K562 (cell line): ENCODE results near the gene RILP. TPM values are rescaled to one million over a fixed set of nuclear protein-coding genes. Genes with fewer than 3 reads are reported as not detected.

Source experiments
- ATAC-seq: fragments of 200-7000 bp; cut with Tn5 transposase; 3 replicates; pipeline ENCODE4 v1.9.1; 2020; ENCODE audit warnings: moderate library complexity
- BruUV-seq: library from RNA; stranded (reverse); fragments of 400-500 nt; replicated peaks from 2 replicates; lab custom pipeline; 2021; lab: Mats Ljungman, UMichigan
- CTCF ChIA-PET: fragments of 300-600 bp; formaldehyde crosslinking; extraction: SDS; loops from one replicate; lab custom pipeline; 2021; ENCODE audit warnings: low intra/inter-chr PET ratio; lab: Yijun Ruan, JAX
- POLR2A ChIA-PET: fragments of 300-600, 350-650 bp; sonication (Branson Sonifier 250); formaldehyde crosslinking; extraction: SDS; loops from one replicate; lab custom pipeline; 2021; ENCODE audit warnings: antibody characterized with exemption, inconsistent platforms; lab: Yijun Ruan, JAX
- DNase-seq, 4 experiments: peaks; one replicate each; pipeline versions ENCODE4 v3.0.0 to v3.0.0-alpha.2; 2011 to 2018; ENCODE audit warnings: low spot score in 3 of 4, mixed read lengths in 3 of 4; ENCODE audit errors: extremely low read depth in 1 of 4
- FAIRE-seq: peaks from 2 replicates; lab custom pipeline; 2011; peaks lifted over from hg19 to GRCh38; lab: Jason Lieb, UNC
- H2AFZ ChIP-seq: 2 replicates; pipeline ENCODE4 v1.6.0; 2011; ENCODE audit warnings: low read depth, low read length, control low read depth, inconsistent platforms
- H3K27ac ChIP-seq: fragments of 200-600 bp; 3 replicates; pipeline ENCODE4 v1.8.0; 2011; ENCODE audit warnings: low read depth, mild to moderate bottlenecking, control low read depth, inconsistent platforms, low read length, moderate library complexity, mixed read lengths; ENCODE audit errors: extremely low read depth
- H3K27me3 ChIP-seq, 2 experiments: fragments of 300-600 bp in 1 of 2; 2 replicates in 1 of 2; 3 replicates in 1 of 2; pipeline versions ENCODE4 v1.6.0 to v1.8.0; 2011; ENCODE audit warnings: inconsistent platforms in 2 of 2, low read length in 2 of 2, mild to moderate bottlenecking in 1 of 2, mixed read lengths in 1 of 2, moderate library complexity in 1 of 2; ENCODE audit not compliant: control insufficient read depth in 2 of 2, insufficient read depth in 2 of 2
- H3K36me3 ChIP-seq: fragments of 300-600 bp; 3 replicates; pipeline ENCODE4 v1.8.0; 2011; ENCODE audit warnings: mild to moderate bottlenecking, low read length, inconsistent platforms; ENCODE audit not compliant: control insufficient read depth, insufficient read depth
- H3K4me1 ChIP-seq, 2 experiments: fragments of 200-600 bp in 1 of 2; replicated peaks in 1 of 2; 2 replicates in 1 of 2; 3 replicates in 1 of 2; pipeline versions ENCODE4 v1.5.1 to v1.8.0; 2011; ENCODE audit warnings: inconsistent platforms in 2 of 2, low read length in 2 of 2, mild to moderate bottlenecking in 1 of 2, mixed read lengths in 1 of 2, moderate library complexity in 1 of 2; ENCODE audit not compliant: control insufficient read depth in 2 of 2, insufficient read depth in 2 of 2
- H3K4me2 ChIP-seq: 2 replicates; pipeline ENCODE4 v1.6.1; 2011; ENCODE audit warnings: low read length, control low read depth, inconsistent platforms, mixed read lengths; ENCODE audit not compliant: insufficient read depth
- H3K4me3 ChIP-seq: fragments of 200-600 bp; sonication (generic), shearing (Covaris generic); 2 replicates; pipeline ENCODE4 v1.5.1; 2016; ENCODE audit warnings: control low read depth, inconsistent platforms
- H3K79me2 ChIP-seq: fragments of 200-600 bp; 3 replicates; pipeline ENCODE4 v1.8.0; 2011; ENCODE audit warnings: low read length, inconsistent platforms; ENCODE audit not compliant: control insufficient read depth, insufficient read depth
- H3K9ac ChIP-seq, 2 experiments: 2 replicates each; pipeline versions ENCODE4 v1.6.0 to v1.6.1; 2011; ENCODE audit warnings: low read depth in 2 of 2, low read length in 2 of 2, control low read depth in 1 of 2, inconsistent platforms in 1 of 2, mild to moderate bottlenecking in 1 of 2, mixed read lengths in 1 of 2; ENCODE audit not compliant: insufficient read depth in 1 of 2
- H3K9me1 ChIP-seq: one replicate; pipeline ENCODE4 v1.6.0; 2011; ENCODE audit warnings: inconsistent platforms, mild to moderate bottlenecking, low read length, moderate library complexity; ENCODE audit not compliant: control insufficient read depth, insufficient read depth
- H3K9me3 ChIP-seq: replicated peaks from 2 replicates; pipeline ENCODE4 v1.5.1; 2011; ENCODE audit warnings: low read depth, low read length, inconsistent platforms; ENCODE audit not compliant: control insufficient read depth, insufficient read depth
- H4K20me1 ChIP-seq: replicated peaks from 2 replicates; pipeline ENCODE4 v1.6.1; 2011; ENCODE audit warnings: low read length, inconsistent platforms, mixed read lengths; ENCODE audit not compliant: control insufficient read depth, insufficient read depth
- CCNT2 ChIP-seq: IDR thresholded peaks from 2 replicates; pipeline ENCODE4 v1.6.1; 2011; ENCODE audit warnings: borderline replicate concordance, low read depth, mild to moderate bottlenecking, moderate library complexity, mixed read lengths, low read length; ENCODE audit not compliant: insufficient read length; ENCODE audit errors: extremely low read depth
- CXXC5 ChIP-seq: fragments of 250-450 bp; sonication (Bioruptor Pico); IDR thresholded peaks from 2 replicates; pipeline ENCODE4 v1.8.0; 2022; ENCODE audit warnings: inconsistent platforms, mild to moderate bottlenecking, moderate library complexity
- ZEB2 ChIP-seq: fragments of 450-650 bp; IDR thresholded peaks from 2 replicates; pipeline ENCODE4 v1.6.1; 2016
- WGBS: fragments of 100-300 bp; shearing (Covaris generic); methylation state at CpG from one replicate; pipeline ENCODE4 v1.1.6; 2016; ENCODE audit warnings: low coverage, mixed read lengths; ENCODE audit not compliant: insufficient coverage; ENCODE audit errors: missing lambda C conversion rate; 5-methylcytosine and 5-hydroxymethylcytosine counted together
- in situ Hi-C: fragments of 300-500 bp; cut with MboI; formaldehyde crosslinking; loops from 4 replicates; pipeline ENCODE4 v1.15.0; 2018; ENCODE audit warnings: inconsistent platforms, mixed read lengths
- intact Hi-C: fragments of 100-400 bp; cut with micrococcal nuclease; formaldehyde crosslinking; loops from 2 replicates; pipeline ENCODE4 v1.14.2; 2022
- polyA plus RNA-seq, 8 experiments: library from polyadenylated mRNA; depleted of rRNA in 4 of 8; stranded (reverse) in 5 of 8; unstranded in 3 of 8; fragments of >200 nt; fragmentation: Nextera tagmentation in 2 of 8; fragmentation: Illumina TruSeq in 1 of 8; extraction: Ambion mirVana in 2 of 8; extraction: Trizol in 1 of 8; gene quantifications; 2 replicates each; pipeline versions ENCODE4 v1.2.1 to v1.2.3, GENCODE V29; 2011 to 2014; ENCODE audit warnings: inconsistent platforms in 1 of 8, missing spikeins in 1 of 8
- total RNA-seq, 7 experiments: library from RNA; depleted of rRNA in 6 of 7; stranded (reverse); fragments of >200 nt in 6 of 7; fragmentation: Illumina TruSeq in 2 of 7; extraction: Trizol in 2 of 7; gene quantifications; 2 replicates each; pipeline versions ENCODE4 v1.2.1 to v1.2.3, GENCODE V29; 2011 to 2021; ENCODE audit warnings: low replicate concordance in 1 of 7
- TF ChIP-seq, protein P1 (sequence below): fragments of 250-450 bp; sonication (Bioruptor Pico); IDR thresholded peaks from 2 replicates; pipeline ENCODE4 v1.5.0; 2021; ENCODE audit warnings: mild to moderate bottlenecking, moderate library complexity
- TF ChIP-seq, protein P2 (sequence below), 2 experiments: fragments of 450-650 bp in 1 of 2; sonication (generic) in 1 of 2; formaldehyde crosslinking in 1 of 2; IDR thresholded peaks; 2 replicates each; pipeline versions ENCODE4 v1.7.1 to v1.9.0; 2016 to 2022; ENCODE audit warnings: inconsistent platforms in 1 of 2, mild to moderate bottlenecking in 1 of 2, missing genetic modification reagents in 1 of 2

The RILP gene
- total and polyA plus RNA-seq, 9 of the 15 experiments (the other 6 are each of a cell fraction or from before 2014, with no cell fraction given), result 0.75 to 54.9 (median 27.8) TPM

- TF ChIP-seq, protein P1, sequence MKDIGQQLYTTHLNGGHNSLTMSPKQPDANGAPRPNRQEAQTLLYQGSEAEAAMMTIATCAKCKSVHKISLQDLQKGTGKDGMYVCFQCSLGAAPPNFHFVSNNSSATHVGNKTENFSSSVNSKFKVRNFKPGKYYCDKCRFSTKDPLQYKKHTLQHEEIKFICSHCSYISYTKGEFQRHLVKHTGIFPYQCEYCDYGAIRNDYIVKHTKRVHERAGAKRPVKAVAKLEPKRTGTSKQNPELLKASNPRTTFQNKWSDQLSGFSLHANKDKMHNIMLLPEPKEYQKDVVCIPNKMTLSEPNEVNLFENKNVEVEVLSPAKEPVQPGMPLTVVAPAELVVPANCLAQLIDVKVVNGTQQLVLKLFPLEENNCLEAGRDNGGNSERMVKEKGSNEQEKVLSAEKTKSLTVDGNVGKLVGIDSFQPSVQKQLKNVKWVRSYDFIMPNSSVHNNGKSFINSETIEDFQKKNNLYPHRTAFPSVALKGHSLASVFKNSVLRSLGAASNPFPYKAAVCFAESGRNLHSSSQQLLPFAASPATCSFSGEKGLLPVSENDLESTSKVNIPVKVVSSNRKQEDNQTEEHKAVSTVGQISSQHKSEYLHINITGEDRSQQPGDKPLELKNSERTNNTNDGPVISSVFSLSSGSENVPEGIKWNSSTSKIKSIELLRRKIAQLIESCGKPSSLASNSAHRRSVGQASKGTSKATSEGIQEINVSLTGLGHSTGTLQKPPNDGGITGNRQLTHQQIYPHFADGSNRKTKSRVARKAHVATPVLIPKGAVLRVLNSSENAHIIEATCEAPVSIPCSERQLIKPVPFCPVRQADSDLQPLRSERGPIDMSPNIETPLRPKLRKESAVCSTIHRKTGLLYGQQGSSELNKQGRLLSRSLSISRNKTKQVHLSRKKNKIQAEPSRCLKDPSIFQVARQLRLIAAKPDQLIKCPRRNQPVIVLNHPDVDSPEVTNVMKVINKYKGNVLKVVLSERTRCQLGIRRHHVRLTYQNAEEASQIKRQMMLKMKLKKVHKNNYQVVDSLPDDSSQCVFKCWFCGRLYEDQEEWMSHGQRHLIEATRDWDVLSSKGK (CRISPR knock-in tag), result no peak
- TF ChIP-seq CCNT2 (peak; percentile 59), CXXC5 (CRISPR knock-in tag) (peak; percentile 60; the same call in 1 of the 2 replicates)
- TF ChIP-seq, all 486 proteins: peak for 35
Observed at GRCh38 chr17:1648173-1648962, 1.3 kb downstream of the RILP start (continued).

DNA sequence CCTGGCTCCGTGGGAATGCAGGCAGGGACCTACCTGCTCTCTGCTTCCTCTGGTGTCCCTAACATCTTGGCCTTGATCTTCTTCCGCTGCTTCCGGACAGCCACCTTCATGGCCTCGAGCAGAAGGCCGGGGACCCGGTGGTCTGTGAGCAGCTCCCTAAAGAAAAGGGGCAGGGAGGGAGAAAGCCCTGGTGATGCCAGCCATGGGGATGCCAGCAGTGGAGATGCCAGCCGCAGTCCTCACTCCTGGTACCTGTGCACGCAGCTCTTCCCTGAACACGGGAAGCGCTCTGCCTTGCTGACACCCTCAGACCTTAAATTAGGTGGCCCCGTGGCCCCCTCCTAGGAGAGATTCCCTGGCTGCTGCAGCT, 1.9 kb downstream of the RILP start:
- in situ Hi-C loops (no loop called here), intact Hi-C loops (no loop called here)
- DNase-seq (no peak), ATAC-seq (no peak), FAIRE-seq (no peak)
- Histone ChIP-seq H3K36me3 (peaks cover 47% of the 10 kb centered on the region), H4K20me1 (0 out of 2 replicates have a peak, but pooled peaks cover 2% of the 10 kb centered on the region), H3K9me1 (no peaks in the 10 kb centered on the region), H3K27me3 (no peaks in the 10 kb centered on the region), H3K9ac (peak overlapping the region; percentile 84 to 97; a peak in 3 of 4 replicates), H3K4me1 (peaks cover 21 to 68% of the 10 kb centered on the region in 2 experiments), H3K4me3 (peak overlapping the region; percentile 55; the same call in 1 of the 2 replicates), H3K79me2 (peaks cover 12% of the 10 kb centered on the region; the same call in 2 of the 3 replicates), H3K4me2 (peak overlapping the region; percentile 84), H3K9me3 (no peaks in the 10 kb centered on the region), H2AFZ (no peak overlapping the region), H3K27ac (no peak overlapping the region; the same call in 1 of the 3 replicates)
- BruUV-seq, result no TSS peak
- CTCF ChIA-PET, result interaction anchor here (1.5 kb wide), 1 partner anchor 73 kb away, joined by 8 read pairs; no protein-coding TSS in a partner anchor
- 80% methylated on average over 4 of the region's 11 CpGs for WGBS
- POLR2A ChIA-PET, result interaction anchor here (0.8 to 2.8 kb wide), 3 partner anchors 11 to 17 kb away, joined by 3 to 15 read pairs (median 6); no protein-coding TSS in a partner anchor
- no peak for TF ChIP-seq ZEB2
- TF ChIP-seq, protein P2, sequence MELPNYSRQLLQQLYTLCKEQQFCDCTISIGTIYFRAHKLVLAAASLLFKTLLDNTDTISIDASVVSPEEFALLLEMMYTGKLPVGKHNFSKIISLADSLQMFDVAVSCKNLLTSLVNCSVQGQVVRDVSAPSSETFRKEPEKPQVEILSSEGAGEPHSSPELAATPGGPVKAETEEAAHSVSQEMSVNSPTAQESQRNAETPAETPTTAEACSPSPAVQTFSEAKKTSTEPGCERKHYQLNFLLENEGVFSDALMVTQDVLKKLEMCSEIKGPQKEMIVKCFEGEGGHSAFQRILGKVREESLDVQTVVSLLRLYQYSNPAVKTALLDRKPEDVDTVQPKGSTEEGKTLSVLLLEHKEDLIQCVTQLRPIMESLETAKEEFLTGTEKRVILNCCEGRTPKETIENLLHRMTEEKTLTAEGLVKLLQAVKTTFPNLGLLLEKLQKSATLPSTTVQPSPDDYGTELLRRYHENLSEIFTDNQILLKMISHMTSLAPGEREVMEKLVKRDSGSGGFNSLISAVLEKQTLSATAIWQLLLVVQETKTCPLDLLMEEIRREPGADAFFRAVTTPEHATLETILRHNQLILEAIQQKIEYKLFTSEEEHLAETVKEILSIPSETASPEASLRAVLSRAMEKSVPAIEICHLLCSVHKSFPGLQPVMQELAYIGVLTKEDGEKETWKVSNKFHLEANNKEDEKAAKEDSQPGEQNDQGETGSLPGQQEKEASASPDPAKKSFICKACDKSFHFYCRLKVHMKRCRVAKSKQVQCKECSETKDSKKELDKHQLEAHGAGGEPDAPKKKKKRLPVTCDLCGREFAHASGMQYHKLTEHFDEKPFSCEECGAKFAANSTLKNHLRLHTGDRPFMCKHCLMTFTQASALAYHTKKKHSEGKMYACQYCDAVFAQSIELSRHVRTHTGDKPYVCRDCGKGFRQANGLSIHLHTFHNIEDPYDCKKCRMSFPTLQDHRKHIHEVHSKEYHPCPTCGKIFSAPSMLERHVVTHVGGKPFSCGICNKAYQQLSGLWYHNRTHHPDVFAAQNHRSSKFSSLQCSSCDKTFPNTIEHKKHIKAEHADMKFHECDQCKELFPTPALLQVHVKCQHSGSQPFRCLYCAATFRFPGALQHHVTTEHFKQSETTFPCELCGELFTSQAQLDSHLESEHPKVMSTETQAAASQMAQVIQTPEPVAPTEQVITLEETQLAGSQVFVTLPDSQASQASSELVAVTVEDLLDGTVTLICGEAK (IDR thresholded peaks at IDR 0.05), result no peak
- TF ChIP-seq, protein P2 (CRISPR knock-in tag; IDR thresholded peaks at IDR 0.05), result no peak
